ENCODE data around the gene TRAPPC5. TPM values are rescaled to one million over a fixed set of nuclear protein-coding genes. Genes with fewer than 3 reads are reported as not detected.

TRAPPC5 gene
- total and polyA plus RNA-seq, 2 experiments from 2014 or later: 78.3 to 252 TPM

GRCh38 chr19:7731218-7731595 is 50.6 kb downstream of the TRAPPC5 start (continued):
- TF ChIP-seq CTCF (conservative IDR thresholded peaks at IDR 0.05; ENCODE audit: low read depth in 2 of 2) (no peak), CREB1 (CRISPR knock-in tag; IDR thresholded peaks at IDR 0.05; ENCODE audit: low read depth) (no peak), REST (IDR thresholded peaks at IDR 0.05; ENCODE audit: unreplicated experiment) (no peak)

- Mint-ChIP-seq H3K9me3 (no peaks in the 10 kb centered on the region), H3K36me3 (ENCODE audit: low read depth) (no peaks in the 10 kb centered on the region), H3K4me3 (no peak overlapping the region; the same call in 2 of the 3 replicates), H3K4me1 (peaks cover 14% of the 10 kb centered on the region), H3K27ac (no peak overlapping the region), H3K27me3 (ENCODE audit: insufficient read depth, low read depth, poor library complexity) (peaks cover 43% of the 10 kb centered on the region)
- H3K4me1 ChIP-seq (ENCODE audit: insufficient read depth): peaks cover 5% of the 10 kb centered on the region; the same call in 1 of the 2 replicates
- no peaks in the 10 kb centered on the region for H4K20me1 ChIP-seq (replicated peaks; ENCODE audit: insufficient read depth)
- H3K4me3 ChIP-seq: no peak overlapping the region
- H3K9me2 ChIP-seq (ENCODE audit: insufficient read depth): no peaks in the 10 kb centered on the region
- H3K4me2 ChIP-seq: no peak overlapping the region
- no peaks in the 10 kb centered on the region for H3K79me2 ChIP-seq (replicated peaks; ENCODE audit: insufficient read depth)
- no peaks in the 10 kb centered on the region for H3K36me3 ChIP-seq (ENCODE audit: insufficient read depth)
- DNase-seq (ENCODE audit: low spot score) (no peak), ATAC-seq (no peak)
- H3K27me3 ChIP-seq (ENCODE audit: insufficient read depth): peaks cover 56% of the 10 kb centered on the region
- H2AFZ ChIP-seq: no peak overlapping the region
- no peaks in the 10 kb centered on the region for H3F3A ChIP-seq (replicated peaks; ENCODE audit: low read depth)
- H3K27ac ChIP-seq (ENCODE audit: low read depth): no peak overlapping the region
- TF ChIP-seq ETS1 (IDR thresholded peaks at IDR 0.05): no peak
- TF ChIP-seq STAT1 (IDR thresholded peaks at IDR 0.05; ENCODE audit: unreplicated experiment): no peak
- no peak for TF ChIP-seq EZH2 (IDR thresholded peaks at IDR 0.05; ENCODE audit: low read depth, unreplicated experiment)
- no peak for TF ChIP-seq EZH2phosphoT487 (IDR thresholded peaks at IDR 0.05; ENCODE audit: unreplicated experiment)
- TF ChIP-seq ZNF114 (CRISPR knock-in tag; IDR thresholded peaks at IDR 0.05): no peak
- no peak for TF ChIP-seq CREB1 (CRISPR knock-in tag; IDR thresholded peaks at IDR 0.05; ENCODE audit: low read depth)
- no peak for TF ChIP-seq NANOG (IDR thresholded peaks at IDR 0.05; ENCODE audit: borderline replicate concordance)
- no peak for TF ChIP-seq CTCF (conservative IDR thresholded peaks at IDR 0.05; ENCODE audit: low read depth in 2 of 2)
- TF ChIP-seq JUNB (IDR thresholded peaks at IDR 0.05; ENCODE audit: unreplicated experiment): no peak
- TF ChIP-seq POLR2AphosphoS5 (IDR thresholded peaks at IDR 0.05; ENCODE audit: low read depth): no peak
Measured at GRCh38 chr19:7731615-7732014, 51.0 kb downstream of the TRAPPC5 start.
